DOHH2 (cell line): Measurements from ENCODE around the gene CNTD1.
"Not testable (repeated sequence)": the region's sequence is repeated elsewhere in the genome, so short reads cannot be mapped to it uniquely, and the experiment has no call there.

Experiments
- H3F3A ChIP-seq: fragments of 200-600 bp; sonication (generic), shearing (Covaris generic); 2 replicates; pipeline ENCODE4 v1.6.0; 2016; ENCODE audit warnings: antibody characterized with exemption, mild to moderate bottlenecking; ENCODE audit not compliant: control insufficient read depth, insufficient read depth
- H3K27ac ChIP-seq: fragments of 200-600 bp; sonication (generic); 2 replicates; pipeline ENCODE4 v1.5.1; 2014; ENCODE audit warnings: low read depth, mild to moderate bottlenecking, low read length, moderate library complexity
- H3K27me3 ChIP-seq: fragments of 200-600 bp; sonication (generic); 2 replicates; pipeline ENCODE4 v1.6.1; 2014; ENCODE audit warnings: mild to moderate bottlenecking, low read length, mixed read lengths; ENCODE audit not compliant: control insufficient read depth
- H3K36me3 ChIP-seq: fragments of 200-600 bp; sonication (generic); 2 replicates; pipeline ENCODE4 v1.6.1; 2014; ENCODE audit warnings: mild to moderate bottlenecking, low read length, moderate library complexity, mixed read lengths; ENCODE audit not compliant: control insufficient read depth
- H3K4me1 ChIP-seq: fragments of 200-600 bp; sonication (generic); 2 replicates; pipeline ENCODE4 v1.6.1; 2014; ENCODE audit warnings: mild to moderate bottlenecking, low read length, mixed read lengths; ENCODE audit not compliant: control insufficient read depth
- H3K4me2 ChIP-seq: fragments of 200-600 bp; sonication (generic); 2 replicates; pipeline ENCODE4 v1.6.0; 2014; ENCODE audit warnings: mild to moderate bottlenecking, low read length, moderate library complexity
- H3K4me3 ChIP-seq: fragments of 200-600 bp; sonication (generic); 2 replicates; pipeline ENCODE4 v1.5.1; 2014; ENCODE audit warnings: mild to moderate bottlenecking, low read length, mixed read lengths
- H3K79me2 ChIP-seq: fragments of 200-600 bp; sonication (generic); 2 replicates; pipeline ENCODE4 v1.6.1; 2014; ENCODE audit warnings: mild to moderate bottlenecking, low read length, mixed read lengths; ENCODE audit not compliant: control insufficient read depth
- H3K9me2 ChIP-seq: fragments of 200-600 bp; sonication (generic); replicated peaks from 2 replicates; pipeline ENCODE4 v1.6.1; 2014; ENCODE audit warnings: mild to moderate bottlenecking, low read length, mixed read lengths; ENCODE audit not compliant: control insufficient read depth
- H3K9me3 ChIP-seq: fragments of 200-600 bp; sonication (generic); 2 replicates; pipeline ENCODE4 v1.6.1; 2014; ENCODE audit warnings: antibody characterized with exemption, low read length, mixed read lengths; ENCODE audit not compliant: control insufficient read depth, insufficient read depth
- H4K20me1 ChIP-seq: fragments of 200-600 bp; sonication (generic); 2 replicates; pipeline ENCODE4 v1.6.0; 2014; ENCODE audit warnings: low read depth, mild to moderate bottlenecking, antibody characterized with exemption, low read length, moderate library complexity; ENCODE audit not compliant: control insufficient read depth, insufficient read depth
- CTCF ChIP-seq: fragments of 200-600 bp; sonication (generic); IDR thresholded peaks from one replicate; pipeline ENCODE4 v1.5.1; 2014; ENCODE audit warnings: antibody characterized with exemption, mild to moderate bottlenecking, low read depth, low read length; ENCODE audit not compliant: poor library complexity, severe bottlenecking
- EZH2phosphoT487 ChIP-seq: fragments of 200-600 bp; sonication (generic); IDR thresholded peaks from 2 replicates; pipeline ENCODE4 v1.6.1; 2017; ENCODE audit warnings: borderline replicate concordance, mild to moderate bottlenecking, antibody characterized with exemption, low read length, moderate library complexity, mixed read lengths

The CNTD1 gene

GRCh38 chr17:42855048-42855596, 56.5 kb downstream of the CNTD1 start:
- no peak overlapping the region for H3K4me2 ChIP-seq
- H3K9me3 ChIP-seq, result no peaks in the 10 kb centered on the region
- H3K9me2 ChIP-seq, result no peaks in the 10 kb centered on the region
- no peak overlapping the region for H3K4me3 ChIP-seq
- peaks cover 4% of the 10 kb centered on the region; the same call in 1 of the 2 replicates for H3F3A ChIP-seq
- no peak overlapping the region for H3K27ac ChIP-seq
- no peaks in the 10 kb centered on the region for H4K20me1 ChIP-seq
- no peak for TF ChIP-seq CTCF
- TF ChIP-seq EZH2phosphoT487, result no peak
- H3K79me2 ChIP-seq, result no peaks in the 10 kb centered on the region
- no peaks in the 10 kb centered on the region for H3K36me3 ChIP-seq
- no peaks in the 10 kb centered on the region for H3K27me3 ChIP-seq
- H3K4me1 ChIP-seq, result no peaks in the 10 kb centered on the region

GRCh38 chr17:42856093-42856492, 57.4 kb downstream of the CNTD1 start:
- not testable (repeated sequence) for H3K9me3 ChIP-seq, H3K36me3 ChIP-seq

GRCh38 chr17:42856516-42856915, 57.9 kb downstream of the CNTD1 start:
- not testable (repeated sequence) for H3K9me2 ChIP-seq, H3K9me3 ChIP-seq, H3K27me3 ChIP-seq, H3K4me3 ChIP-seq, H3K36me3 ChIP-seq, H3K4me1 ChIP-seq, H3F3A ChIP-seq, H3K4me2 ChIP-seq, H3K79me2 ChIP-seq, H4K20me1 ChIP-seq, H3K27ac ChIP-seq

More at GRCh38 chr17:42856093-42856492, 57.4 kb downstream of the CNTD1 start:
- H3K27me3 ChIP-seq, H3K27ac ChIP-seq, H3K79me2 ChIP-seq, H4K20me1 ChIP-seq, H3F3A ChIP-seq, H3K4me2 ChIP-seq, H3K9me2 ChIP-seq, H3K4me1 ChIP-seq, H3K4me3 ChIP-seq: not testable (repeated sequence)

GRCh38 chr17:42857389-42857788, 58.7 kb downstream of the CNTD1 start:
- no peaks in the 10 kb centered on the region for H3F3A ChIP-seq
- TF ChIP-seq EZH2phosphoT487 (no peak), CTCF (no peak)
- no peak overlapping the region for H3K27ac ChIP-seq
- H3K4me3 ChIP-seq, result no peak overlapping the region
- H4K20me1 ChIP-seq, result no peaks in the 10 kb centered on the region
- H3K4me1 ChIP-seq, result no peaks in the 10 kb centered on the region
- no peaks in the 10 kb centered on the region for H3K9me3 ChIP-seq
- H3K9me2 ChIP-seq, result no peaks in the 10 kb centered on the region
- H3K36me3 ChIP-seq, result no peaks in the 10 kb centered on the region
- no peaks in the 10 kb centered on the region for H3K79me2 ChIP-seq
- no peak overlapping the region for H3K4me2 ChIP-seq
- no peaks in the 10 kb centered on the region for H3K27me3 ChIP-seq
